Measurements from ENCODE around the gene JOSD2. TPM values are rescaled to one million over a fixed set of nuclear protein-coding genes. Genes with fewer than 3 reads are reported as not detected.

JOSD2 gene
- total and polyA plus RNA-seq, 2 donors (not counting 3 experiments of a cell fraction or from before 2014, with no cell fraction given), result 37.4 to 62.8 TPM

DNA sequence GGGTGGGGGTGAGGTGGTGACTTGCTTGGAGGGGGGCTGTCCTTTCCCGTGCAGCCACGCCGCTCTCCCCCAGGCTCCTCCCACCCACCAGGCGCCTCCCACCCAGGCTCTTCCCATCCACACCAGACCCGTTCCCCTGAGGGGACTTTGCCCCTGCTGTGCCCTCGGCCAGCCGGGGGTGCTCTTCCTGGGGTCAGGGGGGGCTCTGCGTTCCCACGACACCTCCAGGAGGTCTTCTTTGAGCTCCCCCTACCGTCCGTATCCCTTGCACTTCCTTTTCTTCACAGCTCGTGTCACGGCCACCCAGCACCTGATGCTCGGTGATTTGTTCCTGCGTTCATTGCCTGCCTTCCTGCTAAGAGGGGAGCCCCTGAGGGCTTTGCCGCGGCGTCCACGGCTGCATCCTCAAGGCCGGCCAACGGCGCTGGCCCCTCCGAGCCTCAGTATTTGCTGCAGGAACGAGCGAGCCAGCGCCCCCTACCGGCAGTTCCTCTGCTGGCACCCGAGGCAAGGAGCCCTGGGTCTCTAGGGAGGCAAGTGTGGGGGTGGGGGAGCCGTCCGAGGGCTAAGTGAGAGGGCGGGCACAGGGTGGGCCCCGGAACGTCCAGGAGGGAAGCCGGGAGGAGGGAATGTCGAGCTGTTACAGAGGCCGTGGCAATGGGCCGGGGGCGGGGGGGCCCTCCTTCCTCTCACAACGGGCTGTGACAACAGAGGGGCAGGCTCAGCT is 45.5 kb upstream of the JOSD2 start:
- Histone ChIP-seq H3K4me1 (ENCODE audit: control insufficient read depth, extremely low read depth, insufficient read depth, low read length) (peaks cover 3% of the 10 kb centered on the region), H3K4me3 (replicated peaks in 1 of 3; ENCODE audit: insufficient read depth in 1 of 3, low read depth in 1 of 3, low read length in 3 of 3) (peak overlapping the region; percentile 35 to 69 (median 43)), H3K79me2 (ENCODE audit: control insufficient read depth, insufficient read depth, low read length) (no peaks in the 10 kb centered on the region), H3K4me2 (ENCODE audit: insufficient read depth, low read length) (peak overlapping the region; percentile 82), H4K20me1 (replicated peaks; ENCODE audit: control insufficient read depth, extremely low read depth, insufficient read depth, low read length) (no peaks in the 10 kb centered on the region), H3K9ac (replicated peaks; ENCODE audit: extremely low read depth, insufficient read depth, low read length) (no peak overlapping the region), H3K36me3 (ENCODE audit: control insufficient read depth in 2 of 2, extremely low read depth in 1 of 2, insufficient read depth in 2 of 2, low read length in 2 of 2) (no peaks in the 10 kb centered on the region), H3K9me1 (replicated peaks; ENCODE audit: control insufficient read depth, extremely low read depth, insufficient read depth, low read length) (no peaks in the 10 kb centered on the region), H3K27ac (ENCODE audit: insufficient read depth, low read depth, low read length) (no peak overlapping the region), H3K27me3 (ENCODE audit: control insufficient read depth in 2 of 2, insufficient read depth in 2 of 2, low read length in 2 of 2) (peaks cover 3% of the 10 kb centered on the region in 2 experiments), H2AFZ (ENCODE audit: low read depth, low read length) (peak overlapping the region; percentile 100), H3K9me3 (replicated peaks; ENCODE audit: control insufficient read depth, insufficient read depth, low read length) (no peaks in the 10 kb centered on the region)
- DNase-seq (ENCODE audit: low read depth, low spot score) (peak; percentile 67), FAIRE-seq (peak; percentile 35)
- intact Hi-C loops (cut with micrococcal nuclease), result loop anchor here (1.0 kb wide), 2 partner anchors 19 to 199 kb away; no protein-coding TSS in a partner anchor
- dilution Hi-C loops (cut with MboI; ENCODE audit: extremely low pct_ligation_motif_present, low sequenced_read_pairs), result no loop called here
- POLR2A ChIA-PET, result interaction anchor here (0.6 to 1.3 kb wide), 2 partner anchors 31 to 248 kb away, joined by 3 to 4 read pairs; no protein-coding TSS in a partner anchor
- no TSS peak for BruUV-seq (replicated peaks)
- no peak for TF ChIP-seq JUN (IDR thresholded peaks at IDR 0.05; ENCODE audit: borderline replicate concordance, insufficient read depth, insufficient read length, low read depth)
- TF ChIP-seq, protein P1, sequence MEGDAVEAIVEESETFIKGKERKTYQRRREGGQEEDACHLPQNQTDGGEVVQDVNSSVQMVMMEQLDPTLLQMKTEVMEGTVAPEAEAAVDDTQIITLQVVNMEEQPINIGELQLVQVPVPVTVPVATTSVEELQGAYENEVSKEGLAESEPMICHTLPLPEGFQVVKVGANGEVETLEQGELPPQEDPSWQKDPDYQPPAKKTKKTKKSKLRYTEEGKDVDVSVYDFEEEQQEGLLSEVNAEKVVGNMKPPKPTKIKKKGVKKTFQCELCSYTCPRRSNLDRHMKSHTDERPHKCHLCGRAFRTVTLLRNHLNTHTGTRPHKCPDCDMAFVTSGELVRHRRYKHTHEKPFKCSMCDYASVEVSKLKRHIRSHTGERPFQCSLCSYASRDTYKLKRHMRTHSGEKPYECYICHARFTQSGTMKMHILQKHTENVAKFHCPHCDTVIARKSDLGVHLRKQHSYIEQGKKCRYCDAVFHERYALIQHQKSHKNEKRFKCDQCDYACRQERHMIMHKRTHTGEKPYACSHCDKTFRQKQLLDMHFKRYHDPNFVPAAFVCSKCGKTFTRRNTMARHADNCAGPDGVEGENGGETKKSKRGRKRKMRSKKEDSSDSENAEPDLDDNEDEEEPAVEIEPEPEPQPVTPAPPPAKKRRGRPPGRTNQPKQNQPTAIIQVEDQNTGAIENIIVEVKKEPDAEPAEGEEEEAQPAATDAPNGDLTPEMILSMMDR (IDR thresholded peaks at IDR 0.05; ENCODE audit: extremely low read depth in 1 of 2, insufficient read depth in 1 of 2, low read depth in 1 of 2, low read length in 2 of 2), result peak; percentile 93 to 94
- CTCF ChIA-PET, result interaction anchor here (0.6 to 7.3 kb wide), 37 partner anchors 9 to 924 kb away, joined by 3 to 136 read pairs (median 4); partner anchors contain the start of genes ACP4 and JOSD2

Data from endothelial cell of umbilical vein (primary cell).